Fibroblast of villous mesenchyme (primary cell): ENCODE measurements around the gene ZNF716. TPM values are rescaled to one million over a fixed set of nuclear protein-coding genes. Genes with fewer than 3 reads are reported as not detected.

Source experiments
- DNase-seq: peaks from one replicate; pipeline ENCODE4 v3.0.0-alpha.2; 2010; ENCODE audit warnings: low read depth
- H3K4me3 ChIP-seq: 2 replicates; pipeline ENCODE4 v1.5.1; 2011; ENCODE audit warnings: low read depth, mild to moderate bottlenecking, low read length
- total RNA-seq: library from RNA; depleted of rRNA; stranded (reverse); fragments of >200 nt; gene quantifications from 2 replicates; pipeline ENCODE4 v1.2.3, GENCODE V29; 2012
- TF ChIP-seq, protein P1 (sequence below): IDR thresholded peaks from 2 replicates; pipeline ENCODE4 v1.5.1; 2012; ENCODE audit warnings: low read depth, mild to moderate bottlenecking, low read length; ENCODE audit not compliant: insufficient read depth

The ZNF716 gene
- total RNA-seq, 1 donor: not detected

DNA sequence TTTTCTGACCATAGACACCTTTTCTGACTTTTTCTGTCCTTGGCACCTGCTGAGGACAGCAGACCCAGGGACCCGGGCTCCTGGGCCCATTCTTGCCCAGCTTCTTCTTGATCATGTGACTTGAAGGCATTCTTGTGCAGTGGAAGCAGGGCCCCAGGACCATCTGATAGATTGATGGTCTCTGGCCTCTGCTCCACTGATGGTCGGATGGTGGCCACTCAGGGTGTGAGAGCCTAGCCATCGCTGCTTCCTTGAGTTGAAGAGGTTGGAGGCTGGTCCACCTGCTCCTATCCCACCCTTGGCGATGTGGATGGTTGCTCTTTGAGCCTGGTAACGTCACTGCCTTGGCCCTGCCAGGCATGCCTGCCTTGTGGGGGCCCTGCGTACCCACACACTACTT, 37.8 kb upstream of the ZNF716 start:
- no peak overlapping the region for H3K4me3 ChIP-seq
- DNase-seq: no peak
- TF ChIP-seq, protein P1, sequence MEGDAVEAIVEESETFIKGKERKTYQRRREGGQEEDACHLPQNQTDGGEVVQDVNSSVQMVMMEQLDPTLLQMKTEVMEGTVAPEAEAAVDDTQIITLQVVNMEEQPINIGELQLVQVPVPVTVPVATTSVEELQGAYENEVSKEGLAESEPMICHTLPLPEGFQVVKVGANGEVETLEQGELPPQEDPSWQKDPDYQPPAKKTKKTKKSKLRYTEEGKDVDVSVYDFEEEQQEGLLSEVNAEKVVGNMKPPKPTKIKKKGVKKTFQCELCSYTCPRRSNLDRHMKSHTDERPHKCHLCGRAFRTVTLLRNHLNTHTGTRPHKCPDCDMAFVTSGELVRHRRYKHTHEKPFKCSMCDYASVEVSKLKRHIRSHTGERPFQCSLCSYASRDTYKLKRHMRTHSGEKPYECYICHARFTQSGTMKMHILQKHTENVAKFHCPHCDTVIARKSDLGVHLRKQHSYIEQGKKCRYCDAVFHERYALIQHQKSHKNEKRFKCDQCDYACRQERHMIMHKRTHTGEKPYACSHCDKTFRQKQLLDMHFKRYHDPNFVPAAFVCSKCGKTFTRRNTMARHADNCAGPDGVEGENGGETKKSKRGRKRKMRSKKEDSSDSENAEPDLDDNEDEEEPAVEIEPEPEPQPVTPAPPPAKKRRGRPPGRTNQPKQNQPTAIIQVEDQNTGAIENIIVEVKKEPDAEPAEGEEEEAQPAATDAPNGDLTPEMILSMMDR: no peak

DNA sequence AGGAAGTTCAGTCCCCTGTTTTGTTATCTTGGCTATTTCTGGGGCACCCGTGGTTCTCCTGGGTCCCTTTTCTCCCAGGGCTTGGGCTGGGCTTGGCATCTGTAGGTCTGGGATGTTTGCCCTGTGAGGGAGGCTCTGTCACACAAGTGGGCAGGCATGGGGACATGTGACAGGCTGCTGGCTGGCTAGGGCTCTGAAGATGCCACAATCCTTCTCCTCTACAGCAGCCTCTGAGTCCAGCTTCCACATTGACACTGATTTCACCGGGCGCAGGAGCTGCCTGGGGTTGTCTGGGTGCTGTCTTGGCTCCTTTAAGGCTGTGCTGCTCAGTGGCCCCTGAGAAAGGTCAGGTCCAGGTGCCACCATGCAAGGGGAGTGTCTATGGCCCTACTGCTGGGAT, 37.4 kb upstream of the ZNF716 start:
- H3K4me3 ChIP-seq: no peak overlapping the region
- no peak for DNase-seq
- TF ChIP-seq, protein P1: no peak

DNA sequence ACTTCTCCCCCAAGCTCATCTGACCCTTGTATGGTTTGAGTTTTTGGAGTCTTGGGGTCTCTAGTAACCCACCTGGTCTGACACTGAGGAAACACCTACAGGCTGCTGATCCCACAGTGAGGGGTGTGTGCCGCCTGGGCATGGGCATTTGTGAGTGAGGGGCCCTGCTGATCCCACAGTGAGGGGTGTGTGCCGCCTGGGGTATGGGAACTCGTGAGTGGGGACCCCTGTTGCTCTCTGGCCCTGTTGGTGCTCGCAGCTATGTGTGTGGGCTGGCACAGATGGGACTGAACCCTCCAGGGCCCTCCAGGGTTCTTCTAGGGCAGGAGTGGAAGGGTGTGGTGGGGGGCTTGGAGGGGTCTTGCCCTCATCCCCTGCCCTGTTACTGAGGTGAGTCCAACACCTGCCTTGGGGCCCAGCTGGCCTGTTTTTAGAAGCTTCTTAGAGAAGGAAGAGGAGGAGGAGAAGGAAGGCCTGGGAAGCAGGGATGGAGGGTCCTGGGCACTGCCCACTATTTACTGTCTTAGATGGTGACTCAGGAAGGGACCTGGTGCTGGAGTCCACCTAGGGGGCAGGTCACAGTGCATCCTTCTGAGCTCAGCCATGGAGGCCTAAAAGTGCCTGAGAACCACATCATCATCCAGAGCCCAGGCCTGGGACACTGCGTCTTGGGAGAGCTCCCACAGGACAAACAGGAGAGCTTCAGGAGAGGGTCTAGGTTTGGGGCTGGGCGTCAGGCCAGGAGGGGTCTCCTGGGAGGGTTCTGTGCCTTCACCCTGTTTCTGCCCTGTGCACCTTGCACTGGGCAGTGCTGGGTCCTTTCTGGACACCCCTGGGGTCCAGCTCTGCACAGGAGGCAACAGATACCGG, 36.2 kb upstream of the ZNF716 start:
- TF ChIP-seq, protein P1: no peak
- H3K4me3 ChIP-seq: no peak overlapping the region
- DNase-seq: no peak

DNA sequence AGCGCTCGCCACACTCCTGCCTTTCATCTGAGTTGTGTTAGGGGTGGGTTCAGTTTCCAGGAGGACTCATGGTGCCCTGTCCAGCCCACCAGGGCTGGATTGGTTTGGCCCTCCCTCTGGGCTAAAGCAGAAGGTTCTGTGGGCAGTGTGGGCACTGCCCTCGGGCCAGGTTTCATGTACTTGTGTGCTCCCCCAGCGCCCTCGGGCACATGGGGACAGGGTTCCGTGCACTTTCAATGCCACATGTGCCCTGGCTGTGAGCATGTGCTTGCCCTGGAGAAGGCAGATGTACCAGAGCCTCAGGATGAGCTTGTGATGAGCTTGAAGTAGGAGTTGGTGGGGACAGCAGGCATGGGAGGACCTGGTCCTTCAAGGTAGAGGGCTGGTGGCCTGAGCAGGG, 35.6 kb upstream of the ZNF716 start:
- H3K4me3 ChIP-seq: no peak overlapping the region
- TF ChIP-seq, protein P1: no peak
- no peak for DNase-seq

DNA sequence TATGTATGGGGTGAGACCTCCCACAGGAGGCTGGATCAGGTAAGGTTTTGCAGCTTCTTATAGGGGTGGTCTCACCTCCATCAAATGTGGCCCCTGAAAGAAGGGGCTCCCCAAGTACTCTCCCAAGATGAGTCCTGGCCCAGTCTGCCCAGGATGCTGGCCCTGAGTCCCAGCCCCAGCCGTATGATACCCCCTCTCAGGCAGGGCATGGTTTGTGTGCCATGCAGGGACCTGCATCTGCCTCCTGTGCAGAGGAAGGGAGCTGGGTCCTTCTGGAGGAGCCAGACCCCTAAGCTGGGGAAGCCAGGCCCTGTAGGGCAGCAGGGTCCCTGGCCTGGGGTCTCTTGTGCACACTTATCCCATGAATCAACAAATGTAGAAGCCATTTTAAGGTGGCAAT, 35.1 kb upstream of the ZNF716 start:
- TF ChIP-seq, protein P1: no peak
- no peak for DNase-seq

DNA sequence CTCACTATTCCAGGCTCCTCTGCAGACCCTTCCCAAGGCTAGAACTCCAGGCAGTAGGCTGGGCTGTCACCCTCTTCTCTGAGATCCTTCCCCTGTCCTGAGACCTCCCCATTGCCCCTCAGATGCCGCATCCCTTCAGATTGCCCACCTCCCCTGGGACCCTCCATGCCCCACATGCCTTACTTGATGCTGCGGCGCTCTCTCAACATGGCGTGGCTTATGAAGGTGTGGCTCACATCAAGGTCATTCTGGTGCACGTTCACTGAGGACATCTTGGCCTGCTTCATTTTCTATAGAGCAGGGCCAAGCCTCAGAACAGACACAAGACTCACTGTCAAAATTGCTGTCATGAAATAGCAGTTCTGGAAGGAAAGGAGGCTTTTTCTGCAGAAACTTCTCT, 34.7 kb upstream of the ZNF716 start:
- no peak overlapping the region for H3K4me3 ChIP-seq
- no peak for DNase-seq
- TF ChIP-seq, protein P1: no peak

More for the DNA sequence above, 35.1 kb upstream of the ZNF716 start:
- no peak overlapping the region for H3K4me3 ChIP-seq

DNA sequence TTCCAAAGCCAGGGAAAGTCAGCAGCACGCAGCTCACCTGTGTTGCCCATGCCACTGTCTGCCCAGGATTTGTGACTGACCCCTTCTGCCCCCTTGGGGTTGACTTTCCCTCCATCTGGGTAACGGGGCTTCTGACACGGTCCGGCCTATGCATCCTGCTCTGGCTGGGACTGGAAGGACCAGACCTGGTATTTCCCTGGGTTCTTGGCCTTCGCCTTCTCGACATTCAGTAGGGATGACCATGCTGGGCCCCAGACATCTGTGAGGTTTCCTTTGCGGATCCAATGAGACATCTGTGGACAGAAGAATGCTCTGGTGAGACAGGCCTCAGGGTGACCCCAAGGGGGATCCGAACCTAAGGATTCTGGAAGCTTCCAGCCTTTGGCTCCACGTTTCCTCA, 34.2 kb upstream of the ZNF716 start:
- H3K4me3 ChIP-seq: no peak overlapping the region
- no peak for DNase-seq
- TF ChIP-seq, protein P1: no peak
